ENCODE measurements around the gene DNASE1L2.
"Not testable (repeated sequence)": the region's sequence is repeated elsewhere in the genome, so short reads cannot be mapped to it uniquely, and the experiment has no call there.

DNASE1L2 gene

GRCh38 chr16:2236337-2237101 is at the start of gene DNASE1L2:
TSS of gene DNASE1L2 (plus strand) at chr16:2236444. CDS start at chr16:2236817, 373 bp downstream.
- no peak for DNase-seq

GRCh38 chr16:2186505-2186904 is 49.7 kb upstream of the DNASE1L2 start:
- no peak for DNase-seq

GRCh38 chr16:2187212-2187611 is 49.0 kb upstream of the DNASE1L2 start:
- no peak for DNase-seq

GRCh38 chr16:2188395-2188794 is 47.8 kb upstream of the DNASE1L2 start:
- DNase-seq, result no peak

GRCh38 chr16:2189252-2189893 is 46.9 kb upstream of the DNASE1L2 start:
- DNase-seq, result no peak

GRCh38 chr16:2190002-2190658 is 46.1 kb upstream of the DNASE1L2 start:
- DNase-seq, result no peak

- no peak for DNase-seq
Observed at GRCh38 chr16:2190659-2191445, 45.4 kb upstream of the DNASE1L2 start.

- DNase-seq, result no peak
Observed at GRCh38 chr16:2191446-2191706, 44.9 kb upstream of the DNASE1L2 start.

- no peak for DNase-seq
Observed at GRCh38 chr16:2194166-2194834, 41.9 kb upstream of the DNASE1L2 start.

GRCh38 chr16:2194852-2195321 is 41.4 kb upstream of the DNASE1L2 start:
- DNase-seq, result peak; percentile 70

- DNase-seq, result no peak
Observed at GRCh38 chr16:2195322-2196161, 40.7 kb upstream of the DNASE1L2 start.

- no peak for DNase-seq
Observed at GRCh38 chr16:2196162-2196980, 39.9 kb upstream of the DNASE1L2 start, which contains the start of gene CASKIN1. TSS of gene CASKIN1 (minus strand) at chr16:2196605. CDS start at chr16:2196432, 173 bp downstream.

- DNase-seq, result no peak
Observed at GRCh38 chr16:2196981-2197511, 39.2 kb upstream of the DNASE1L2 start.

GRCh38 chr16:2197765-2198164 is 38.5 kb upstream of the DNASE1L2 start:
- no peak for DNase-seq

GRCh38 chr16:2198283-2198682 is 38.0 kb upstream of the DNASE1L2 start:
- no peak for DNase-seq

- DNase-seq, result no peak
Observed at GRCh38 chr16:2199095-2199494, 37.1 kb upstream of the DNASE1L2 start.

- no peak for DNase-seq
Observed at GRCh38 chr16:2199621-2200139, 36.6 kb upstream of the DNASE1L2 start.

- no peak for DNase-seq
Observed at GRCh38 chr16:2200313-2200712, 35.9 kb upstream of the DNASE1L2 start.

- not testable (repeated sequence) for DNase-seq
Observed at GRCh38 chr16:2203119-2203688, 33.0 kb upstream of the DNASE1L2 start.

Data from CD4-positive, alpha-beta T cell treated with Interleukin-21 for 1 hour (primary cell).